ENCODE measurements around the gene ADI1. TPM values are rescaled to one million over a fixed set of nuclear protein-coding genes. Genes with fewer than 3 reads are reported as not detected.

Gene ADI1
- total RNA-seq, 2 experiments from 2014 or later: 28.4 to 30.2 TPM

GRCh38 chr2:3453190-3453999 is 65.9 kb downstream of the ADI1 start:
- DNase-seq (no peak), ATAC-seq (ENCODE audit: poor library complexity) (no peak)
- H3K27ac ChIP-seq (ENCODE audit: low read depth in 1 of 2, low read length in 2 of 2): no peak overlapping the region
- H3K9me3 ChIP-seq (ENCODE audit: control insufficient read depth in 1 of 2, insufficient read depth in 1 of 2, low read length in 2 of 2): no peaks in the 10 kb centered on the region
- H3K4me3 ChIP-seq (ENCODE audit: low read length): no peak overlapping the region
- Mint-ChIP-seq H3K27me3 (no peaks in the 10 kb centered on the region), H3K4me3 (no peak overlapping the region), H3K9me3 (no peaks in the 10 kb centered on the region), H3K36me3 (ENCODE audit: low read depth) (peaks cover 79% of the 10 kb centered on the region), H3K4me1 (ENCODE audit: low read depth) (no peaks in the 10 kb centered on the region), H3K27ac (no peak overlapping the region)
- POLR2A ChIA-PET: no interaction called here
- peaks cover 63% of the 10 kb centered on the region for H3K36me3 ChIP-seq (ENCODE audit: insufficient read depth, low read length)
- no peak for TF ChIP-seq CTCF (IDR thresholded peaks at IDR 0.05)
- intact Hi-C loops (cut with DNase I, micrococcal nuclease): no loop called here
- H3K27me3 ChIP-seq (ENCODE audit: control insufficient read depth in 1 of 2, insufficient read depth in 2 of 2, low read length in 2 of 2): no peaks in the 10 kb centered on the region
- H3K4me1 ChIP-seq (ENCODE audit: insufficient read depth, low read length): no peaks in the 10 kb centered on the region
- CTCF ChIA-PET: no interaction called here

- Mint-ChIP-seq H3K4me3 (no peak overlapping the region), H3K4me1 (ENCODE audit: low read depth) (no peaks in the 10 kb centered on the region), H3K36me3 (ENCODE audit: low read depth) (peaks cover 83% of the 10 kb centered on the region), H3K27ac (no peak overlapping the region), H3K27me3 (no peaks in the 10 kb centered on the region), H3K9me3 (no peaks in the 10 kb centered on the region)
- DNase-seq (no peak), ATAC-seq (ENCODE audit: poor library complexity) (no peak)
- no peak overlapping the region for H3K4me3 ChIP-seq (ENCODE audit: low read length)
- H3K27ac ChIP-seq (ENCODE audit: low read depth in 1 of 2, low read length in 2 of 2): no peak overlapping the region
- H3K9me3 ChIP-seq (ENCODE audit: control insufficient read depth in 1 of 2, insufficient read depth in 1 of 2, low read length in 2 of 2): no peaks in the 10 kb centered on the region
- intact Hi-C loops (cut with DNase I, micrococcal nuclease): no loop called here
- H3K4me1 ChIP-seq (ENCODE audit: insufficient read depth, low read length): no peaks in the 10 kb centered on the region
- TF ChIP-seq CTCF (IDR thresholded peaks at IDR 0.05): no peak
- ChIA-PET POLR2A (interaction anchor here (0.6 kb wide), 1 partner anchor 131 kb away, joined by 3 read pairs; no protein-coding TSS in a partner anchor), CTCF (no interaction called here)
- H3K27me3 ChIP-seq (ENCODE audit: control insufficient read depth in 1 of 2, insufficient read depth in 2 of 2, low read length in 2 of 2): no peaks in the 10 kb centered on the region
- H3K36me3 ChIP-seq (ENCODE audit: insufficient read depth, low read length): peaks cover 65% of the 10 kb centered on the region
These were observed 67.2 kb downstream of the ADI1 start for GRCh38 chr2:3451926-3452671.

- Histone ChIP-seq H3K4me1 (ENCODE audit: insufficient read depth, low read length) (no peaks in the 10 kb centered on the region), H3K9me3 (ENCODE audit: control insufficient read depth in 1 of 2, insufficient read depth in 1 of 2, low read length in 2 of 2) (no peaks in the 10 kb centered on the region), H3K27ac (ENCODE audit: low read depth in 1 of 2, low read length in 2 of 2) (no peak overlapping the region), H3K4me3 (ENCODE audit: low read length) (no peak overlapping the region), H3K36me3 (ENCODE audit: insufficient read depth, low read length) (peaks cover 65% of the 10 kb centered on the region), H3K27me3 (ENCODE audit: control insufficient read depth in 1 of 2, insufficient read depth in 2 of 2, low read length in 2 of 2) (no peaks in the 10 kb centered on the region)
- Mint-ChIP-seq H3K9me3 (no peaks in the 10 kb centered on the region), H3K36me3 (ENCODE audit: low read depth) (peaks cover 83% of the 10 kb centered on the region), H3K27me3 (no peaks in the 10 kb centered on the region), H3K27ac (no peak overlapping the region), H3K4me3 (no peak overlapping the region), H3K4me1 (ENCODE audit: low read depth) (no peaks in the 10 kb centered on the region)
- DNase-seq (no peak), ATAC-seq (ENCODE audit: poor library complexity) (no peak)
- intact Hi-C loops (cut with DNase I, micrococcal nuclease): no loop called here
- ChIA-PET POLR2A (no interaction called here), CTCF (no interaction called here)
- TF ChIP-seq CTCF (IDR thresholded peaks at IDR 0.05): no peak
These were observed 68.2 kb downstream of the ADI1 start for GRCh38 chr2:3451169-3451568.

Measured in CD4-positive, alpha-beta T cell (primary cell).